SKM-1 (cell line): ENCODE data around the gene FAM81A.

Experiments used
- DNase-seq: peaks from one replicate; lab custom pipeline; 2025; ENCODE audit not compliant: unreplicated experiment; lab: John Stamatoyannopoulos, UW

Gene FAM81A

GRCh38 chr15:59571606-59572005 is 133.6 kb downstream of the FAM81A start:
- no peak for DNase-seq
